ENCODE data around the gene PHRF1. TPM values are rescaled to one million over a fixed set of nuclear protein-coding genes. Genes with fewer than 3 reads are reported as not detected.

The PHRF1 gene
- total RNA-seq, 1 donor from 2014 or later = 21.1 TPM

DNA sequence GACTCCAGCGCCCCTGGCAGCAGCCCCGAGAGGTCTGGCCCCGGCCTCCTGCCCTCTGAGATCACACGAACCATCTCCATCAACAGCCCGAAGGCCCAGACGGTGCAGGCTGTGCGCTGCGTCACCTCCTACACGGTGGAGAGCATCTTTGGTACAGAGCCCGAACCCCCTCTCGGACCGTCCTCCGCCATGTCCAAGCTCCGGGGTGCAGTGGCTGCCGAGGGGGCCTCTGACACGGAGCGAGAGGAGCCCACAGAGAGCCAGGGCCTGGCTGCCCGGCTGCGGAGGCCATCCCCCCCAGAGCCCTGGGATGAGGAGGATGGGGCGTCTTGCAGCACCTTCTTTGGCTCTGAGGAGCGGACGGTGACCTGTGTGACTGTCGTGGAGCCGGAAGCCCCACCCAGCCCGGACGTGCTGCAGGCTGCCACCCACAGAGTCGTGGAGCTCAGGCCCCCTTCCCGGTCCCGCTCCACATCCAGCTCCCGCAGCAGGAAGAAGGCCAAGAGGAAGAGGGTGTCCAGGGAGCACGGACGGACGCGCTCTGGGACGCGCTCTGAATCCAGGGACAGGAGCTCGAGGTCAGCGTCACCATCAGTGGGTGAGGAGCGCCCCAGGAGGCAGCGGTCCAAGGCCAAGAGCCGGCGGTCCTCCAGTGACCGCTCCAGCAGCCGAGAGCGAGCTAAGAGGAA, 31.8 kb downstream of the PHRF1 start:
- DNase-seq (ENCODE audit: low read depth) (no peak), FAIRE-seq (no peak)
- TF ChIP-seq, protein P1, sequence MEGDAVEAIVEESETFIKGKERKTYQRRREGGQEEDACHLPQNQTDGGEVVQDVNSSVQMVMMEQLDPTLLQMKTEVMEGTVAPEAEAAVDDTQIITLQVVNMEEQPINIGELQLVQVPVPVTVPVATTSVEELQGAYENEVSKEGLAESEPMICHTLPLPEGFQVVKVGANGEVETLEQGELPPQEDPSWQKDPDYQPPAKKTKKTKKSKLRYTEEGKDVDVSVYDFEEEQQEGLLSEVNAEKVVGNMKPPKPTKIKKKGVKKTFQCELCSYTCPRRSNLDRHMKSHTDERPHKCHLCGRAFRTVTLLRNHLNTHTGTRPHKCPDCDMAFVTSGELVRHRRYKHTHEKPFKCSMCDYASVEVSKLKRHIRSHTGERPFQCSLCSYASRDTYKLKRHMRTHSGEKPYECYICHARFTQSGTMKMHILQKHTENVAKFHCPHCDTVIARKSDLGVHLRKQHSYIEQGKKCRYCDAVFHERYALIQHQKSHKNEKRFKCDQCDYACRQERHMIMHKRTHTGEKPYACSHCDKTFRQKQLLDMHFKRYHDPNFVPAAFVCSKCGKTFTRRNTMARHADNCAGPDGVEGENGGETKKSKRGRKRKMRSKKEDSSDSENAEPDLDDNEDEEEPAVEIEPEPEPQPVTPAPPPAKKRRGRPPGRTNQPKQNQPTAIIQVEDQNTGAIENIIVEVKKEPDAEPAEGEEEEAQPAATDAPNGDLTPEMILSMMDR (IDR thresholded peaks at IDR 0.05; ENCODE audit: insufficient read depth, low read length, severe bottlenecking) = no peak
- Histone ChIP-seq H3K27me3 (ENCODE audit: control insufficient read depth, insufficient read depth, low read length) (no peaks in the 10 kb centered on the region), H3K4me3 (ENCODE audit: low read depth, low read length) (no peak overlapping the region), H3K36me3 (ENCODE audit: control insufficient read depth, insufficient read depth, low read length) (peaks cover 63% of the 10 kb centered on the region)

DNA sequence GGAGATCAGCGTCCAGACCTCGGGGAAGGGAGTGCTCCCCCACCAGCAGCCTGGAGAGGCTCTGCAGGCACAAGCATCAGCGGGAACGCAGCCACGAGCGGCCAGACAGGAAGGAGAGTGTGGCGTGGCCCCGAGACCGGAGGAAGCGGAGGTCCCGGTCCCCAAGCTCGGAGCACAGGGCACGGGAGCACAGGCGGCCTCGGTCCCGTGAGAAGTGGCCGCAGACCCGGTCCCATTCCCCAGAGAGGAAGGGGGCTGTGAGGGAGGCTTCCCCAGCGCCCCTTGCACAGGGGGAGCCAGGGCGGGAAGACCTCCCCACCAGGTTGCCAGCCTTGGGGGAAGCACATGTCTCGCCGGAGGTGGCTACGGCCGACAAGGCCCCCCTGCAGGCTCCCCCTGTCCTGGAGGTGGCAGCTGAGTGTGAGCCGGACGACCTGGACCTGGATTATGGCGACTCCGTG, 32.6 kb downstream of the PHRF1 start:
- Histone ChIP-seq H3K36me3 (ENCODE audit: control insufficient read depth, insufficient read depth, low read length) (peaks cover 64% of the 10 kb centered on the region), H3K27me3 (ENCODE audit: control insufficient read depth, insufficient read depth, low read length) (no peaks in the 10 kb centered on the region), H3K4me3 (ENCODE audit: low read depth, low read length) (no peak overlapping the region)
- DNase-seq (ENCODE audit: low read depth) (no peak), FAIRE-seq (no peak)
- TF ChIP-seq, protein P1 (IDR thresholded peaks at IDR 0.05; ENCODE audit: insufficient read depth, low read length, severe bottlenecking) = no peak

DNA sequence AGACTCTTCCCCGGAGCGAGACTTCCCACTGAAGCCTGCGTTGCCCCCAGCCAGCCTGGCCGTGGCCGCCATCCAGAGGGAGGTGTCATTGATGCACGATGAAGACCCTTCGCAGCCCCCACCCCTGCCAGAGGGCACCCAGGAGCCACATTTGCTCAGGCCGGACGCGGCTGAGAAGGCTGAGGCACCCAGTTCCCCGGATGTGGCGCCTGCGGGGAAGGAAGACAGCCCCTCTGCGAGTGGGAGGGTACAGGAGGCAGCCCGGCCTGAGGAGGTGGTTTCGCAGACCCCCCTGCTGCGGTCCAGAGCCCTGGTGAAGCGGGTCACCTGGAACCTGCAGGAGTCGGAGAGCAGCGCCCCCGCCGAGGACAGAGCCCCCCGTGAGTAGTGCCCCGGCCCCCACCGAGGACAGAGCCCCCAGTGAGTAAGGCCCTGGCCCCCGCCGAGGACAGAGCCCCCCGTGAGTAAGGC, 33.1 kb downstream of the PHRF1 start:
- peaks cover 63% of the 10 kb centered on the region for H3K36me3 ChIP-seq (ENCODE audit: control insufficient read depth, insufficient read depth, low read length)
- H3K4me3 ChIP-seq (ENCODE audit: low read depth, low read length) = no peak overlapping the region
- TF ChIP-seq, protein P1 (IDR thresholded peaks at IDR 0.05; ENCODE audit: insufficient read depth, low read length, severe bottlenecking) = no peak
- no peak for FAIRE-seq
- H3K27me3 ChIP-seq (ENCODE audit: control insufficient read depth, insufficient read depth, low read length) = no peaks in the 10 kb centered on the region
- no peak for DNase-seq (ENCODE audit: low read depth)

DNA sequence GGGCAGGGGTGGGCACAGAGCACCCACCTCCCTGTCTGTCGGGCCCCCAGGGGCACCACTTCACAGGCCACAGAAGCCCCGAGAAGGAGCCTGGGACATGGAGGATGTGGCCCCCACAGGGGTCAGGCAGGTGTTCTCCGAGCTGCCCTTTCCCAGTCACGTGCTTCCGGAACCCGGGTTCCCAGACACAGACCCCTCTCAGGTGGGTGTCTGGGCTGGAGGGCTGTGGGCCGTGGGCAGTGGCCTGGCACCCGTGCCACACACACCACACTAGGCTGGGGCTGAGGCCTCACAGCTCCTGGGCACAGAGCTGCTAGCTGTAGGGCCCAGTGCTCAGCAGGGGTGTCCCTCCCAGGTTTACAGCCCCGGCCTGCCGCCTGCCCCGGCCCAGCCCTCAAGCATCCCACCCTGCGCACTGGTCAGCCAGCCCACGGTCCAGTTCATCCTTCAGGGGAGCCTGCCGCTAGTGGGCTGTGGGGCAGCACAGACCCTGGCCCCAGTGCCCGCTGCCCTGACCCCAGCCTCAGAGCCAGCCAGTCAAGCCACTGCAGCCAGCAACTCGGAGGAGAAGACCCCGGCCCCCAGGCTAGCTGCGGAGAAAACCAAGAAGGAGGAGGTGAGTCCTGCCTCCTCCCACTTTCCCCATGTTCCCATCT, 34.0 kb downstream of the PHRF1 start:
- Histone ChIP-seq H3K36me3 (ENCODE audit: control insufficient read depth, insufficient read depth, low read length) (peaks cover 56% of the 10 kb centered on the region), H3K4me3 (ENCODE audit: low read depth, low read length) (no peak overlapping the region), H3K27me3 (ENCODE audit: control insufficient read depth, insufficient read depth, low read length) (no peaks in the 10 kb centered on the region)
- TF ChIP-seq, protein P1 (IDR thresholded peaks at IDR 0.05; ENCODE audit: insufficient read depth, low read length, severe bottlenecking) = no peak
- FAIRE-seq = no peak
- DNase-seq (ENCODE audit: low read depth) = no peak

DNA sequence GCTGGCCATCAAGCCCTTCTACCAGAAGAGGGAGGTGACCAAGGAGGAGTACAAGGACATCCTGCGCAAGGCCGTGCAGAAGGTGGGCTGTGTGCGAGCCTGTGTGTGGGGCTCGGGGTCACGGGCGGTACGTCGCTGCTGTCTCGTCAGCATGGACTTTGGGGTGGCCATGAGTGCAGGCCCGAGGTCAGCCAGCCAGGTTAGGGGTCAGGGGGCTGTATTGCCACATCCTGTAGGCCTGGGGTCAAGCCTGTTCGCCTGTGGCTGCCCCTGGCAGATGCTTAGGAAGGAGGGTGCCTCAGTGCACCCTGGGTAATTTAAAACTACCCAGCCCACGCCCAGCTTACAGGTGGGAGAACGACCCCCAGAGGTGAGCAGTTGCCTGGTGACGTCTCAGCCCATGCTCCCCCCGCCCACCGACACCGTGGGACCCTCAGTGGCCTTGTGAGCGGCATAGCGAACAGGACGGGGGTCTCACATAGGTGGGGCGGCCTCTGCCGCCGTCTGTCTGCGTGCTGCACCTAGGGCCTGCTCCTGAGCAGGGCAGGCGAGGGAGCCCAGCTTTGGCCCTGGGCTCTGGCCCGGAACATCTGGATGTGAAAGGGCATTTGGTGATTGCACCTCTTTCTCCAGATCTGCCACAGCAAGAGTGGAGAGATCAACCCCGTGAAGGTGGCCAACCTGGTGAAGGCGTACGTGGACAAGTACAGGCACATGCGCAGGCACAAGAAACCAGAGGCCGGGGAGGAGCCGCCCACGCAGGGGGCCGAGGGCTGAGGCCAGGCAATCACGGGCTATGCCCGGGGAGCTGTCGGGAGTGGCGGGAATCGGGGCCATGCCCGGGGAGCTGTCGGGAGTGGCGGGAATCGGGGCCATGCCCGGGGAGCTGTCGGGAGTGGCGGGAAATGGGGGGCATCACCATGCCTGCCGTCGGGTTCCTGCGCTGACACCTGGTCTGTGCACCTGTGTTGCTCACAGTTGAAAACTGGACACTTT, 35.0 kb downstream of the PHRF1 start:
- no peak overlapping the region for H3K4me3 ChIP-seq (ENCODE audit: low read depth, low read length)
- FAIRE-seq (no peak), DNase-seq (ENCODE audit: low read depth) (no peak)
- H3K36me3 ChIP-seq (ENCODE audit: control insufficient read depth, insufficient read depth, low read length) = peaks cover 49% of the 10 kb centered on the region
- TF ChIP-seq, protein P1 (IDR thresholded peaks at IDR 0.05; ENCODE audit: insufficient read depth, low read length, severe bottlenecking) = no peak
- H3K27me3 ChIP-seq (ENCODE audit: control insufficient read depth, insufficient read depth, low read length) = no peaks in the 10 kb centered on the region
